GM19397 (cell line): ENCODE results near the gene CDC25A.
A peak's percentile ranks its signal among the peaks of the same experiment; 100 is the strongest.

Experiments used
- ATAC-seq: cut with Tn5 transposase; IDR thresholded peaks from one replicate; pipeline ENCODE4 v1.9.1; 2021; ENCODE audit warnings: mild to moderate bottlenecking, moderate library complexity; ENCODE audit not compliant: unreplicated experiment

The CDC25A gene

GRCh38 chr3:48112108-48112791, 76.0 kb downstream of the CDC25A start:
- ATAC-seq = peak; percentile 82

- ATAC-seq = no peak
Observed at GRCh38 chr3:48110463-48110862, 77.8 kb downstream of the CDC25A start.

GRCh38 chr3:48107227-48107626, 81.0 kb downstream of the CDC25A start:
- ATAC-seq = no peak
